ENCODE data around the gene SYTL2. TPM values are rescaled to one million over a fixed set of nuclear protein-coding genes. Genes with fewer than 3 reads are reported as not detected.
"Not testable (repeated sequence)": the region's sequence is repeated elsewhere in the genome, so short reads cannot be mapped to it uniquely, and the experiment has no call there.

SYTL2 gene
- total RNA-seq, 2 donors from 2014 or later: 1.7 to 3.4 TPM

- H3K36me3 Mint-ChIP-seq (ENCODE audit: low read depth): no peaks in the 10 kb centered on the region
- no peak overlapping the region for H3K27ac Mint-ChIP-seq
- no peak for TF ChIP-seq CTCF (conservative IDR thresholded peaks at IDR 0.05)
- Histone ChIP-seq H3K27ac (ENCODE audit: low read depth, low read length) (no peak overlapping the region), H3K27me3 (ENCODE audit: control insufficient read depth, insufficient read depth, low read length, poor library complexity, severe bottlenecking) (no peaks in the 10 kb centered on the region), H3K9me3 (ENCODE audit: control insufficient read depth, low read length) (no peaks in the 10 kb centered on the region), H3K9ac (ENCODE audit: extremely low read depth, low read length, poor library complexity, severe bottlenecking) (no peak overlapping the region), H3K4me3 (ENCODE audit: low read length) (no peak overlapping the region), H3K4me1 (ENCODE audit: control insufficient read depth, insufficient read depth, low read length) (no peaks in the 10 kb centered on the region), H3K36me3 (ENCODE audit: control insufficient read depth, insufficient read depth, low read length) (no peaks in the 10 kb centered on the region)
- H3K4me1 Mint-ChIP-seq: no peaks in the 10 kb centered on the region
- no peak overlapping the region for H3K4me3 Mint-ChIP-seq
- peaks cover 17% of the 10 kb centered on the region for H3K9me3 Mint-ChIP-seq
- DNase-seq: no peak
- peaks cover 28% of the 10 kb centered on the region for H3K27me3 Mint-ChIP-seq (ENCODE audit: insufficient read depth)
- WGBS, 2 experiments (ENCODE audit: insufficient coverage in 1 of 2, insufficient read length in 1 of 2): 90 to 100% methylated on average over 2 to 3 of the region's 3 CpGs
Observed at GRCh38 chr11:85673393-85673792, 137.5 kb downstream of the SYTL2 start.

- Mint-ChIP-seq H3K4me3 (no peak overlapping the region), H3K4me1 (no peaks in the 10 kb centered on the region), H3K27me3 (ENCODE audit: insufficient read depth) (peaks cover 28% of the 10 kb centered on the region), H3K36me3 (ENCODE audit: low read depth) (no peaks in the 10 kb centered on the region), H3K9me3 (peaks cover 17% of the 10 kb centered on the region), H3K27ac (no peak overlapping the region)
- Histone ChIP-seq H3K9ac (ENCODE audit: extremely low read depth, low read length, poor library complexity, severe bottlenecking) (no peak overlapping the region), H3K9me3 (ENCODE audit: control insufficient read depth, low read length) (no peaks in the 10 kb centered on the region), H3K4me1 (ENCODE audit: control insufficient read depth, insufficient read depth, low read length) (no peaks in the 10 kb centered on the region), H3K36me3 (ENCODE audit: control insufficient read depth, insufficient read depth, low read length) (no peaks in the 10 kb centered on the region), H3K4me3 (ENCODE audit: low read length) (no peak overlapping the region), H3K27me3 (ENCODE audit: control insufficient read depth, insufficient read depth, low read length, poor library complexity, severe bottlenecking) (no peaks in the 10 kb centered on the region), H3K27ac (ENCODE audit: low read depth, low read length) (no peak overlapping the region)
- no peak for TF ChIP-seq CTCF (conservative IDR thresholded peaks at IDR 0.05)
- DNase-seq: no peak
- WGBS, 2 experiments (ENCODE audit: insufficient coverage in 1 of 2, insufficient read length in 1 of 2): 82 to 85% methylated on average over 8 of the region's 8 CpGs
Observed at GRCh38 chr11:85672105-85672902, 138.6 kb downstream of the SYTL2 start.

- H3K9me3 Mint-ChIP-seq: peaks cover 17% of the 10 kb centered on the region
- not testable (repeated sequence) for H3K27me3 ChIP-seq (ENCODE audit: control insufficient read depth, insufficient read depth, low read length, poor library complexity, severe bottlenecking); H3K4me3 ChIP-seq (ENCODE audit: low read length); H3K36me3 Mint-ChIP-seq (ENCODE audit: low read depth); DNase-seq; H3K9me3 ChIP-seq (ENCODE audit: control insufficient read depth, low read length); H3K27ac ChIP-seq (ENCODE audit: low read depth, low read length); H3K27ac Mint-ChIP-seq; H3K36me3 ChIP-seq (ENCODE audit: control insufficient read depth, insufficient read depth, low read length); H3K4me1 Mint-ChIP-seq; H3K9ac ChIP-seq (ENCODE audit: extremely low read depth, low read length, poor library complexity, severe bottlenecking); H3K4me1 ChIP-seq (ENCODE audit: control insufficient read depth, insufficient read depth, low read length); H3K4me3 Mint-ChIP-seq
- H3K27me3 Mint-ChIP-seq (ENCODE audit: insufficient read depth): peaks cover 28% of the 10 kb centered on the region
Observed at GRCh38 chr11:85670949-85671663, 139.8 kb downstream of the SYTL2 start.

Measured in endodermal cell (in vitro differentiated cells).